Activated gamma-delta T cell treated with anti-CD3 and anti-CD28 coated beads, Interleukin-2, amount 50 U/mL, for 16 hours (primary cell): ENCODE measurements around the gene MSL1.
"Not testable (repeated sequence)": the region's sequence is repeated elsewhere in the genome, so short reads cannot be mapped to it uniquely, and the experiment has no call there.

Experiments
- DNase-seq: peaks from one replicate; pipeline ENCODE4 v3.0.0-alpha.2; 2020; ENCODE audit warnings: low read depth

The MSL1 gene

DNA sequence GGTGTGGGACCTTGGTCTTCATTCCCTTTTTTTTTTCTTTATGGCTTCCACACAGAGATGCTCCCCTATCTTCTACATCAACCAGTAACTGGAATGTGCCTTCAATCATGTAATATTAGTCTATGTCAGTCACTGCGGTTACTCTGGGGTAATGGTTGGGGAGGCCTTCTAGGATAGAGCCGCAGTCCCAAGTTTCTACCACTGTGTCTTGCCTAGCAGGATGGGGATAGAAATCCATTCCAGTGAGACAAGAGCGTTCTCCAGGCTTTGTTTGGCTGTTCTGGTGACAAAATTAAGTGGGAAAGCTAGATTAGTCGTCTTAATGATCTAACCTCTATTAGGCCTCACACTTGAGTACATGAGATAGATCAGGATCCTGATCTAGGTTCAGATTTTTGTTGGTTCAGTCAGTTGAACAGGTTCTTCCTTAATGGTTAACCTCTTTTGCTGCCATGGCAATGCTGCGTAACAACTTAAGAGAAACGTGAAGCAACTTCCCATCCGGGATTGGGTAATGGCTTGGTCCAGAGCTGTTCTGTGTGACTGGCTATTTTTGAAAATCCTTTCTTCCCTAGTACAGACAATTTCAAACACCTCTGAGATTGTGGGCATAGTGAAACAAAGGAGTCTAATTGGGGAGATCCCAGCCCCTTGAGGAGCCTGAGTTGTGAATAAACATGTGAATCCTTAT, 8.7 kb downstream of the MSL1 start:
- no peak for DNase-seq

GRCh38 chr17:40134184-40134583, 12.4 kb downstream of the MSL1 start:
- no peak for DNase-seq

DNA sequence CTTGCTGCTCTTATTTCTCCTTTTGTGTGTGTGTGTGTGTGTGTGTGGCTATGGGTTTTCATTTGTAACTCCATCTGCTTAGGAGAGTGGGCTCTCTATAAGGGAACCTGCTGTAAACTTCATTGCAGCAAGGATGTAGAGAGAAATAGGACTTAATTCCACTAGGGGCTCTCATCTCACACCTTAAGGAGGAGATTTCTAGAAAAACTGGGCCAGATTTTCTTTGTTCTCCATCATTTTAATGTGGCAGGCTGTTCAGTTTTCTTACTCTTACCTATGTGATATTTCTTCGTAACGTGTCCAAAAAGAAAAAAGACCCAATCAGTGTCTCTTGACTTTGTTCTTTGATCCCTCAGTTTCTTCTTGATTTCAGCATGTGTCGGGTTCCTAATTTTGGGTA, 14.0 kb downstream of the MSL1 start:
- no peak for DNase-seq

GRCh38 chr17:40139566-40140058, 17.8 kb downstream of the MSL1 start:
- DNase-seq = no peak

DNA sequence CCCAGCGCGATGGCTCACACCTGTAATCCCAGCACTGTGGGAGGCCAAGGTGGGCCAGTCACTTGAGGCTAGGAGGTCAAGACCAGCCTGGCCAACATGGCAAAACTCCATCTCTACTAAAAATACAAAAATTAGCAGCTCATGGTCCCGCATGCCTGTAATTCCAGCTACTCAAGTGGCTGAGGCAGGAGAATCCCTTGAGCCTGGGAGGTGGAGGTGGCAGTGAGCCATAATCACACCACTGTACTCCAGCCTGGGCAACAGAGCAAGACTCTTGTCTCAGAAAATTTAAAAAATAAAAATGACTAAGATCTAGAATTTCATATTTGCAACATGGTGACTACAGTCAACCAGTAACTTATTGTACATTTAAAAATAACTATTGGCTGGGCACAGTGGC, 21.4 kb downstream of the MSL1 start:
- DNase-seq = not testable (repeated sequence)

- DNase-seq = no peak
Observed at GRCh38 chr17:40145476-40145875, 23.7 kb downstream of the MSL1 start.

- no peak for DNase-seq
Observed at GRCh38 chr17:40148527-40148926, 26.8 kb downstream of the MSL1 start.

DNA sequence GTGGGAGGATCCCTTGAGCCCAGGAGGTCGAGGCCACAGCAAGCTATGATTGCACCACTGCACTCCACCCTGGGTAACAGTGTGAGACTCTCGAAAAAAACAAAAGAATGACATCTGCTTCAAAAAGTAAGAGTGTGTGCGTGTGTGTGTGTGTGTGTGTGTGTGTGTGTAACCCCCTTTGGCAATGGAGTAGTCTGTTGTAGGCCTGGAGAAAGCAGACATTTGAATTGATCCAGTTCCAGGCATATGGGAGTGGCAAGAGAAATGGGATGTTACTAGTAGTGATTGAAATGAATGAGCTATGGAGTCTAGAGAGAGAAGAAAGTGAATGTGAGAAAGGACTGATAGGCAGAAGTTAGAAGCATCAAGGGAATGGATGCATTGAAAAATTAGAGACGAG, 28.5 kb downstream of the MSL1 start:
- no peak for DNase-seq

DNA sequence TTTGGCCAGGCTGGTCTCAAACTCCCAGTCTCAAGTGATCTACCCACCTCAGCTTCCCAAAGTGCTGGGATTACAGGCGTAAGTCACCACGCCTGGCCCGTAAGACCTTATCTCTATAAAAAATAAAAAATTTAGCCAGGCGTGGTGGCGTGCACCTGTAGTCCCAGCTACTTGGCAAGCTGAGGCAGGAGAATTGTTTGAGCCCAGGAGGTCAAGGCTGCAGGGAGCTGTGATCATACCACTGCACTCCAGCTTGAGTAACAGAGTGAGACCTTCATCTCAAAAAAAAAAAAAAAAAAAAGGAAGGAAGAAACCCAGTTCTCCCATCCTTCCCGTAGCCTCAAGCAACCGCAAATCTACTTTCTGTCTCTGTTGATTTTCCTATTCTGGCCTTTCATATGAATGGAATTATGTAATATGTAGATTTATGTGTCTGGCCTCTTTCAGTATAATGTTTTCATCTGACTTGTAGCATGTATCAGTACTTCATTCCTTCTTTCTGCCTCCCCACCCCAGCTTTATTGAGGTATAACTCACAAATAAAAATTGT, 29.7 kb downstream of the MSL1 start:
- no peak for DNase-seq

- DNase-seq = no peak
Observed at GRCh38 chr17:40153603-40154236, 31.9 kb downstream of the MSL1 start.

DNA sequence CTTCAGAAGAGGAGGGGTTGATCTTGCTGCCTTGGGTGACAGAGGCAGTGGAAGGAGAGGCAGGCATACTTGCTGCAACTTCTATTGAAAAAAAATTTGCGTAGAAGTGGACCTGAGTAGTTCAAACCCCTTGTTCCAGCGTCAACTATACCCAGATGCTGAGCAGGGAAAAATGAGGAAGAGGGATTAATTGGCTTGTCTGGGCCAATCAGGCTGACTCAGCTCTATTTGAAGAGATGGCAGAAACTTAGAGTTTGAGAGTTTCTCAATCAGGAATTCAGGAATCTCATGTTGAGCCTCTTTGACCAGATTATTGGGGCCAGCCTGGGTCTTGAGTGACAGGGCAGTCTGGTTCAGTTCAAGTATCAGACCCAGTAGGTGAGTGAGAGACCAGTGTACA, 36.2 kb downstream of the MSL1 start:
- no peak for DNase-seq

GRCh38 chr17:40158438-40159013, 36.8 kb downstream of the MSL1 start:
- DNase-seq = no peak

GRCh38 chr17:40159456-40159855, 37.7 kb downstream of the MSL1 start:
- DNase-seq = no peak

GRCh38 chr17:40167685-40168261, 46.0 kb downstream of the MSL1 start:
- DNase-seq = no peak

DNA sequence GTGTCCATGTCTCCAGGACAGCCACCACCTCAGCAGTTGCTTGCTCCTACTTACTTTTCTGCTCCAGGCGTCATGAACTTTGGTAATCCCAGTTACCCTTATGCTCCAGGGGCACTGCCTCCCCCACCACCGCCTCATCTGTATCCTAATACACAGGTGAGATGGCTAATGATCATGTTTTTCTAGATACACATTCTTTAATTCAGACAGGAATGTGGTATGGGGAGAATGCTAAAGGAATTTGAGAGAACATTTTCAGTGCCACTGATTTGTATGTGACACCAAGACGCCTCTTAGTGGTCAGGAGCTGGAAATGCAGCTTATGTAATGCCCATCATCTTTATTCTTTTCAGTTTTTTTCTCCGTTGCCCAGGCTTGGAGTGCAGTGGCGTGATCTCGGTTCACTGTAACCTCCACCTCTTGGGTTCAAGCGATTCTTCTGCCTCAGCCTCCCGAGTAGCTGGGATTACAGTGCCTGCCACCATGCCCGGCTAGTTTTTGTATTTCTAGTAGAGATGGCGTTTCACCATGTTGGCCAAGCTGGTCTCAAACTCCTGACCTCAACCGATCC, 46.6 kb downstream of the MSL1 start:
- no peak for DNase-seq

- DNase-seq = no peak
Observed at GRCh38 chr17:40170325-40170724, 48.6 kb downstream of the MSL1 start.

- no peak for DNase-seq
Observed at GRCh38 chr17:40171750-40172149, 50.0 kb downstream of the MSL1 start.

DNA sequence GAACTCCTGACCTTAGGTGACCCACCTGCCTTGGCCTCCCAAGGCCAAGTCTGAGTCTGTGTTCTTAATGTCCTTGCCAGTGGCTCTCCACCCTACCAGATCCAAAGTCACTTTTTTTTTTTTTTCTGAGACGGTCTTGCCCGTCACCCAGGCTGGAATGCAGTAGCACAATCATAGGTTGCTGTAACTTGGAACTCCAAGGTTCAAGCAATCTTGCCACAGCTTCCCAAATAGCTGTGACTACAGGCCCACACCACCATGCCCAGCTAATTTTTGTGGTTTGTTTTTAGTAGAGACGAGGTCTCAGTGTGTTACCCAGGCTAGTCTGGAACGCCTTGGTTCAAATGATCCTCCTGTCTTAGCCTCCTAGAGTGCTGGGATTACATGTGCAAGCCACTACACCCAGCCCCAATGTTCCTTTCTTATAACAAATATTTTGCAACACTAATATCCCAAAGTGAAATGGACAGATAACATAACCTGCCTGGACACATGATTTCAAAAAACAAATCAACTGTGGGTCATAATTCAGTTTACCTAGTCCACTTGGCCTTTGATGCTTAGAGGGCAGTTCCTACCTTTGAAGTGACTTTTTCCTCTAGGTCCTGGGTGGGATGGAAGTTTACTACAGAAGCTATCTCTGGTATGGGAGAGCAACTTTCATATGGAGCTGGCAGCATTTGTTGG, 51.5 kb downstream of the MSL1 start:
- DNase-seq = no peak

DNA sequence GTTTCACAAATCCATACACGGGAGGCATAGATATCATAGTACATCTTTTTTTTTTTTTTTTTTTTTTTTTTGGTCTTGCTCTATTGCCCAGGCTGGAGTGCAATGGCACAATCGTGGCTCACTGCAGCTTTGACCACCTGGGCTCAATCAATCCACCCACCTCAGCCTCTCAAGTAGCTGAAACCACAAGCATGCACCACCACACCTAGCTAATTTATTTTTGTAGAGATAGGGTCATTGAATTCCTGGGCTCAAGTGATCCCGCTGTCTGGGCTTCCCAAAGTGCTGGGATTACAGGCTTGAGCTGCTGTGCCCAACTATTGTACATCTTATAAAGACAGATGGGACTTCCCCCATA, 52.0 kb downstream of the MSL1 start:
- no peak for DNase-seq

- DNase-seq = no peak
Observed at GRCh38 chr17:40174514-40174913, 52.7 kb downstream of the MSL1 start.

DNA sequence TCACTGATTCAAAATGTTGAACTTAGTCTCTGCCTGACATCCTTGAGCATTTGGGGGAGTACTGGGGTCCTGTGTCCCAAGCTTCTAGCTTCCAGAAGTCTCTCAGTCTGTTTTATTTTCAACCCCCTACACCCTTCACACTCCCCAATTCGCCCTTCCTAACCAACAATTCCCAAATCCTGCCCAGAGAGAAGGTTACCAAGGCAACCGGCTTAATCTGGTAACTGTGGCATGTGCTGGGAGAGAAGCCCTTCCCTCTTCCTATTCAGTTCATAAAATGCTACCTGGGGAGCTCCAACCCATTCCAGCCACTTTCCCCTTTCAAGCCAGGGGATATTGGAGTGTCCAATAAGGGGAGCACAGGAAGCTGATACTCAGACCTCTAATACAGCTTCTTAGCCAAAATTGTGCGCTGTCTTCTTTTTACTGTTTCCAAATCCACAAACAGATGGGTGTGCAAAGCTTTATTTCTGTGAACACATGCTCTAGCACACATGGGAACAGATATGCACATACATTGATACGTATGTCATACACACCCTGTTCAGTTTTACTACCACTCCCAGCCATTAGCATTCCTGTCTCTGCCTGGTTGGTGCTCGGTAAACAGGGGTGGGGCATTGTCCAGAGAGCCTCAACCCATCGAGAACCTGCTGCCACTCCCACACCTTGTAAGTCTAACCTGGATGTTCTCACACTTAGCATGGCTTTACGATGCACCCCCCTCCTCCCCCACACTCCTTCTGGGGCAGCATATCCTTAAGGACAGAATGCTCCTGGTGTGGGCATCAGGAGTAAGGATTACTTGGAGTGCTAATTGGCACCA, 54.4 kb downstream of the MSL1 start:
- no peak for DNase-seq
